Embryonic facial prominence (tissue), 1 donor: ENCODE results near the gene DOCK10.
"Not testable (repeated sequence)": the region's sequence is repeated elsewhere in the genome, so short reads cannot be mapped to it uniquely, and the experiment has no call there.

Experiments
- DNase-seq: peaks from one replicate; pipeline ENCODE4 v3.0.0-alpha.2; 2016; ENCODE audit errors: extremely low spot score

The DOCK10 gene

GRCh38 chr2:224922142-224922727 lies 120.0 kb downstream of the DOCK10 start:
- DNase-seq = no peak

GRCh38 chr2:224919472-224920110 lies 122.7 kb downstream of the DOCK10 start:
- no peak for DNase-seq

- no peak for DNase-seq
Observed at GRCh38 chr2:224918626-224919471, 123.4 kb downstream of the DOCK10 start.

- not testable (repeated sequence) for DNase-seq
Observed at GRCh38 chr2:224917246-224917645, 125.0 kb downstream of the DOCK10 start.

GRCh38 chr2:224915136-224915535 lies 127.1 kb downstream of the DOCK10 start:
- DNase-seq = no peak

GRCh38 chr2:224910574-224910925 lies 131.7 kb downstream of the DOCK10 start:
- DNase-seq = no peak

GRCh38 chr2:224909885-224910573 lies 132.2 kb downstream of the DOCK10 start:
- no peak for DNase-seq

- DNase-seq = no peak
Observed at GRCh38 chr2:224908818-224909217, 133.4 kb downstream of the DOCK10 start.

GRCh38 chr2:224904381-224904780 lies 137.9 kb downstream of the DOCK10 start:
- DNase-seq = no peak

- DNase-seq = no peak
Observed at GRCh38 chr2:224903621-224904020, 138.6 kb downstream of the DOCK10 start.

- DNase-seq = no peak
Observed at GRCh38 chr2:224901121-224901676, 141.1 kb downstream of the DOCK10 start.

- no peak for DNase-seq
Observed at GRCh38 chr2:224895377-224895776, 146.9 kb downstream of the DOCK10 start.

- DNase-seq = no peak
Observed at GRCh38 chr2:224894356-224894755, 147.9 kb downstream of the DOCK10 start.

GRCh38 chr2:224893848-224894247 lies 148.4 kb downstream of the DOCK10 start:
- no peak for DNase-seq

- no peak for DNase-seq
Observed at GRCh38 chr2:224892574-224893204, 149.6 kb downstream of the DOCK10 start.

GRCh38 chr2:224890372-224890771 lies 151.9 kb downstream of the DOCK10 start:
- DNase-seq = no peak

- no peak for DNase-seq
Observed at GRCh38 chr2:224887141-224887540, 155.1 kb downstream of the DOCK10 start.

GRCh38 chr2:224885836-224886547 lies 156.3 kb downstream of the DOCK10 start:
- DNase-seq = no peak

GRCh38 chr2:224885291-224885690 lies 157.0 kb downstream of the DOCK10 start:
- DNase-seq = no peak

GRCh38 chr2:224884188-224884587 lies 158.1 kb downstream of the DOCK10 start:
- DNase-seq = no peak

- DNase-seq = no peak
Observed at GRCh38 chr2:224883700-224884099, 158.6 kb downstream of the DOCK10 start.
